ENCODE measurements around the gene KIF24. TPM values are rescaled to one million over a fixed set of nuclear protein-coding genes. Genes with fewer than 3 reads are reported as not detected.
"Not testable (repeated sequence)": the region's sequence is repeated elsewhere in the genome, so short reads cannot be mapped to it uniquely, and the experiment has no call there.

The KIF24 gene
- total and polyA plus RNA-seq, 2 donors (not counting 1 experiment from before 2014, with no cell fraction given): 0.94 to 1.2 TPM

DNA sequence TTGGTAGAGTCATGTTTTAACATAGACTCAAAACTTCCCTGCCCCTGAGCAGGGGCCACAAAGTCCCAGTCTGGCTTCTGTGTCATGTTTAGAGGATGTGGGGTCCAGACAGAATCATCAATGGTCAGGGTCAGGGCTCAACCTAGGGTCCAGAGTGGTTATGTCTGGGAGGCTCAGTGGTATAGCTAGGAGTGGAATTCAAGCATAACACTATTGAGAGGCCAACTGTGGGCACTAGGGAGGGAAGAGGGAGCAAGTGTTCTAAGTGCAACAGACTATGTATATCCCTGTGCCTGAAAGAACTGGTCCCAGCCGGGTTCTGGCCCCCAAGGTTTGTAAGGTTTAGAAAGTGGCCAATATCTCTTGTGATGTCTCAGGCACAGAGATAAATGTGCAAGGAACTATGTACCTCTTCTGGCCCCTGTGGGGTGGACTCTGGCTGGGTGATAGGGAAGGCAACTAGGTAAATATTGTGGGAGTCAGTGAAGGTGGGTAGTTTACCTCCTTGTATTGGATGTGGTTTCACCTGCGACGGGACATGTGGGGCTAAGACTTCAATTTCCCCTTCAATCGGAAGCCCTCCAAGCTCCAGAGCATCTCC, 33.6 kb upstream of the KIF24 start:
- no peak overlapping the region for H3K9ac ChIP-seq (ENCODE audit: insufficient read depth, low read length)
- no peak overlapping the region for H3K4me2 ChIP-seq (ENCODE audit: extremely low read depth, insufficient read depth, low read length)
- no peaks in the 10 kb centered on the region for H4K20me1 ChIP-seq (ENCODE audit: control insufficient read depth, extremely low read depth, insufficient read depth, low read length)
- no peaks in the 10 kb centered on the region for H3K4me1 ChIP-seq (ENCODE audit: control insufficient read depth, extremely low read depth, insufficient read depth, low read length)
- no peak for DNase-seq (ENCODE audit: low read depth in 2 of 2)
- H3K4me3 ChIP-seq (replicated peaks in 1 of 4; ENCODE audit: control extremely low read depth in 1 of 4, insufficient read depth in 1 of 4, low read depth in 3 of 4, low read length in 4 of 4): no peak overlapping the region
- no peaks in the 10 kb centered on the region for H3K79me2 ChIP-seq (ENCODE audit: control insufficient read depth, insufficient read depth, low read length)
- no peaks in the 10 kb centered on the region for H3K27me3 ChIP-seq (ENCODE audit: control insufficient read depth, insufficient read depth, low read length)
- H3K36me3 ChIP-seq (ENCODE audit: control insufficient read depth, insufficient read depth, low read length): no peaks in the 10 kb centered on the region
- H2AFZ ChIP-seq (ENCODE audit: low read length): no peak overlapping the region
- H3K9me3 ChIP-seq (ENCODE audit: control insufficient read depth, insufficient read depth, low read depth, low read length): no peaks in the 10 kb centered on the region
- no peak overlapping the region for H3K27ac ChIP-seq (ENCODE audit: insufficient read depth, low read length)
- TF ChIP-seq EZH2 (IDR thresholded peaks at IDR 0.05; ENCODE audit: low read length, missing control alignments) (no peak), CTCF (conservative IDR thresholded peaks at IDR 0.05 in 1 of 2, IDR thresholded peaks at IDR 0.05 in 1 of 2; ENCODE audit: low read depth in 1 of 2, low read length in 2 of 2) (no peak)

DNA sequence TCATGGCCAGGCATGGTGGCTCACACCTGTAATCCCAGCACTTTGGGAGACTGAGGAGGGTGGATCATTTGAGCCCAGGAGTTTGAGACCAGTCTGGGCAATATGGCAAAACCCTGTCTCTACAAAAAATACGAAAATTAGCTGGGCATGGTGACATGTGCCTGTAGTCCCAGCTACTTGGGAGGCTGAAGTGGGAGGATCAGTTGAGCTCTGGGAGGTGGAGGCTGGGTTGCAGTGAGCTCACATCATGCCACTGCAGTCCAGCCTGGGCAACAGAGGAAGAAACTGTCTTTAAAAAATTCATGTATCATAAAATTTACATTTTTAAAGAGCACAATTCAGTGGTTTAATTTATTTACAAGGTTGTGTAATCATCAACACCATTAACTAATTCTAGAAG, 23.9 kb upstream of the KIF24 start:
- not testable (repeated sequence) for DNase-seq (ENCODE audit: low read depth in 2 of 2); H3K27me3 ChIP-seq (ENCODE audit: control insufficient read depth, insufficient read depth, low read length); H3K4me3 ChIP-seq (replicated peaks in 1 of 4; ENCODE audit: control extremely low read depth in 1 of 4, insufficient read depth in 1 of 4, low read depth in 3 of 4, low read length in 4 of 4); H3K9me3 ChIP-seq (ENCODE audit: control insufficient read depth, insufficient read depth, low read depth, low read length); H3K79me2 ChIP-seq (ENCODE audit: control insufficient read depth, insufficient read depth, low read length); H4K20me1 ChIP-seq (ENCODE audit: control insufficient read depth, extremely low read depth, insufficient read depth, low read length); H3K36me3 ChIP-seq (ENCODE audit: control insufficient read depth, insufficient read depth, low read length); H3K9ac ChIP-seq (ENCODE audit: insufficient read depth, low read length); H3K4me1 ChIP-seq (ENCODE audit: control insufficient read depth, extremely low read depth, insufficient read depth, low read length); H3K27ac ChIP-seq (ENCODE audit: insufficient read depth, low read length); H3K4me2 ChIP-seq (ENCODE audit: extremely low read depth, insufficient read depth, low read length); H2AFZ ChIP-seq (ENCODE audit: low read length)

DNA sequence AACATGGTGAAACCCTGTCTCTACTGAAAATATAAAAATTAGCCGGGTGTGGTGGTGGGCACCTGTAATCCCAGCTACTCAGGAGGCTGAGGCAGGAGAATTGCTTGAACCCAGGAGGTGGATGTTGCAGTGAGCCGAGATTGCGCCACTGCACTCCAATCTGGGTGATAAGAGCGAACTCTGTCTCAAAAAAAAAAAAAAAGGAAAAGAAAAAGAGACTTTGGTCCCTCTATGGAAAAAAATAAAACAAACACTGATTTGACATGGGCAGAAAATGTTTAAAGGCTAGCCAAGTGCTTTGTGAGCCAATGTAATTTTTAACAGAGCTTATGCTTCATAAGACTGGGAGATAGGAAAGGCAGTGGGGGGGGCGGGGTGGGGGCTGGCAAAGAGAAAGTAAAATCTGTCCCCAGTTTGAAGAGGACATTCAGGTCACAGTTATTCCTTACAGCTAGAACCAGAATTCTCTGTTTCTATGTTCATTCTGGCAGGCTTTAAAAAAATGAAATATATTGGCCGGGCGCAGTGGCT, 23.1 kb upstream of the KIF24 start:
- not testable (repeated sequence) for H3K9me3 ChIP-seq (ENCODE audit: control insufficient read depth, insufficient read depth, low read depth, low read length); H3K79me2 ChIP-seq (ENCODE audit: control insufficient read depth, insufficient read depth, low read length); H3K36me3 ChIP-seq (ENCODE audit: control insufficient read depth, insufficient read depth, low read length); H3K9ac ChIP-seq (ENCODE audit: insufficient read depth, low read length); H2AFZ ChIP-seq (ENCODE audit: low read length); H3K4me3 ChIP-seq (replicated peaks in 1 of 4; ENCODE audit: control extremely low read depth in 1 of 4, insufficient read depth in 1 of 4, low read depth in 3 of 4, low read length in 4 of 4); H3K4me1 ChIP-seq (ENCODE audit: control insufficient read depth, extremely low read depth, insufficient read depth, low read length); H3K4me2 ChIP-seq (ENCODE audit: extremely low read depth, insufficient read depth, low read length); DNase-seq (ENCODE audit: low read depth in 2 of 2); H3K27me3 ChIP-seq (ENCODE audit: control insufficient read depth, insufficient read depth, low read length); H4K20me1 ChIP-seq (ENCODE audit: control insufficient read depth, extremely low read depth, insufficient read depth, low read length); H3K27ac ChIP-seq (ENCODE audit: insufficient read depth, low read length)

DNA sequence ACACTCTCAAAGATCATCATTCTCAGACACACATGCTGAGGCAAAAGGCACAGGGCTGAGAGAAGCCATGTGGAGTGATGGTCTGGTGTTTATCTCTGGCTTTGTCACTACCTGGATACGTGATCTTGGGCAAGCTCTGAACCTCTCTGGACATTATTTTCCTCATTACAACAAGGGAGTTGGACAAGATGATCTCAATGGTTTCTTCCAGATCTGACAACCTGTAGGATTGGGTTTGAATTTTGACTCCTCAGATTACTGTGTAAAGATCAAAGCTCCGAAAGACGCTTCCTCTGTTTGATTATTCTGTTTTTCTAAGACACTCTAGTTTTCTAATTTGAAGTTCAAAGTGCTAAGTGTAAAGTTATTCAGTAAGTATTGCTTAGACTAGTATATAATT, 20.3 kb upstream of the KIF24 start:
- H3K4me3 ChIP-seq (replicated peaks in 1 of 4; ENCODE audit: control extremely low read depth in 1 of 4, insufficient read depth in 1 of 4, low read depth in 3 of 4, low read length in 4 of 4): no peak overlapping the region
- H3K4me2 ChIP-seq (ENCODE audit: extremely low read depth, insufficient read depth, low read length): no peak overlapping the region
- no peak for TF ChIP-seq EZH2 (IDR thresholded peaks at IDR 0.05; ENCODE audit: low read length, missing control alignments)
- no peak for TF ChIP-seq CTCF (conservative IDR thresholded peaks at IDR 0.05 in 1 of 2, IDR thresholded peaks at IDR 0.05 in 1 of 2; ENCODE audit: low read depth in 1 of 2, low read length in 2 of 2)
- H3K27me3 ChIP-seq (ENCODE audit: control insufficient read depth, insufficient read depth, low read length): no peaks in the 10 kb centered on the region
- no peaks in the 10 kb centered on the region for H3K4me1 ChIP-seq (ENCODE audit: control insufficient read depth, extremely low read depth, insufficient read depth, low read length)
- H3K36me3 ChIP-seq (ENCODE audit: control insufficient read depth, insufficient read depth, low read length): no peaks in the 10 kb centered on the region
- DNase-seq (ENCODE audit: low read depth in 2 of 2): no peak
- no peak overlapping the region for H2AFZ ChIP-seq (ENCODE audit: low read length)
- H4K20me1 ChIP-seq (ENCODE audit: control insufficient read depth, extremely low read depth, insufficient read depth, low read length): no peaks in the 10 kb centered on the region
- no peak overlapping the region for H3K9ac ChIP-seq (ENCODE audit: insufficient read depth, low read length)
- H3K27ac ChIP-seq (ENCODE audit: insufficient read depth, low read length): no peak overlapping the region
- no peaks in the 10 kb centered on the region for H3K79me2 ChIP-seq (ENCODE audit: control insufficient read depth, insufficient read depth, low read length)
- no peaks in the 10 kb centered on the region for H3K9me3 ChIP-seq (ENCODE audit: control insufficient read depth, insufficient read depth, low read depth, low read length)
